ENCODE data around the gene INSC. TPM values are rescaled to one million over a fixed set of nuclear protein-coding genes. Genes with fewer than 3 reads are reported as not detected.

Gene INSC
- total RNA-seq, 6 experiments from 2014 or later, result 0.15 to 0.44 (median 0.43) TPM; not detected in 3

- Histone ChIP-seq H3K9me3 (no peaks in the 10 kb centered on the region), H3K4me1 (no peaks in the 10 kb centered on the region), H3K4me3 (no peak overlapping the region), H3K27me3 (no peaks in the 10 kb centered on the region), H3K36me3 (no peaks in the 10 kb centered on the region), H3K27ac (no peak overlapping the region)
- DNase-seq (no peak), ATAC-seq (no peak)
- TF ChIP-seq POLR2A (IDR thresholded peaks at IDR 0.05) (no peak), CTCF (IDR thresholded peaks at IDR 0.05) (no peak)
- 75% methylated on average over 4 of the region's 8 CpGs for WGBS (ENCODE audit: insufficient coverage, low coverage, low lambda C conversion rate, missing lambda C conversion rate)
- intact Hi-C loops (cut with DNase I), result no loop called here
These were observed 113.7 kb downstream of the INSC start for GRCh38 chr11:15228331-15228849.

- no peaks in the 10 kb centered on the region for H3K36me3 ChIP-seq
- no peak for ATAC-seq
- intact Hi-C loops (cut with DNase I), result no loop called here
- no peak for TF ChIP-seq POLR2A (IDR thresholded peaks at IDR 0.05)
- no peak for TF ChIP-seq CTCF (IDR thresholded peaks at IDR 0.05)
- no peak for DNase-seq
- H3K9me3 ChIP-seq, result no peaks in the 10 kb centered on the region
- H3K4me3 ChIP-seq, result no peak overlapping the region
- H3K27me3 ChIP-seq, result no peaks in the 10 kb centered on the region
- H3K27ac ChIP-seq, result no peak overlapping the region
- 0% methylated on average over 2 of the region's 2 CpGs for WGBS (ENCODE audit: insufficient coverage, low coverage, low lambda C conversion rate, missing lambda C conversion rate)
- H3K4me1 ChIP-seq, result no peaks in the 10 kb centered on the region
These were observed 114.3 kb downstream of the INSC start for GRCh38 chr11:15229069-15229468.

- DNase-seq, result no peak
These were observed 117.8 kb downstream of the INSC start for GRCh38 chr11:15232496-15232895.

GRCh38 chr11:15233371-15234165 is 118.8 kb downstream of the INSC start:
- 51% methylated on average over 8 of the region's 8 CpGs for WGBS (ENCODE audit: insufficient coverage, low coverage, low lambda C conversion rate, missing lambda C conversion rate)

More at GRCh38 chr11:15232496-15232895, 117.8 kb downstream of the INSC start:
- Histone ChIP-seq H3K36me3 (no peaks in the 10 kb centered on the region), H3K4me3 (no peak overlapping the region), H3K27ac (no peak overlapping the region), H3K9me3 (no peaks in the 10 kb centered on the region), H3K27me3 (no peaks in the 10 kb centered on the region), H3K4me1 (no peaks in the 10 kb centered on the region)
- ATAC-seq, result no peak
- TF ChIP-seq CTCF (IDR thresholded peaks at IDR 0.05), result no peak
- TF ChIP-seq POLR2A (IDR thresholded peaks at IDR 0.05), result no peak
- intact Hi-C loops (cut with DNase I), result no loop called here
- WGBS (ENCODE audit: insufficient coverage, low coverage, low lambda C conversion rate, missing lambda C conversion rate), result 0% methylated on average over 1 of the region's 4 CpGs

More at GRCh38 chr11:15233371-15234165, 118.8 kb downstream of the INSC start:
- Histone ChIP-seq H3K36me3 (no peaks in the 10 kb centered on the region), H3K4me3 (no peak overlapping the region), H3K9me3 (no peaks in the 10 kb centered on the region), H3K4me1 (no peaks in the 10 kb centered on the region), H3K27me3 (no peaks in the 10 kb centered on the region), H3K27ac (no peak overlapping the region)
- no peak for ATAC-seq
- intact Hi-C loops (cut with DNase I), result no loop called here
- no peak for DNase-seq
- no peak for TF ChIP-seq CTCF (IDR thresholded peaks at IDR 0.05)
- TF ChIP-seq POLR2A (IDR thresholded peaks at IDR 0.05), result no peak
